WTC11 (cell line): ENCODE data around the gene SAMD1. TPM values are rescaled to one million over a fixed set of nuclear protein-coding genes. Genes with fewer than 3 reads are reported as not detected.

Experiments
- ATAC-seq: fragments of 200-7000 bp; cut with Tn5 transposase; 2 replicates; pipeline ENCODE4 v1.10.0; 2021; ENCODE audit warnings: mild to moderate bottlenecking, moderate library complexity
- CTCF ChIA-PET: fragments of 300-600 bp; sonication (Branson Sonifier 250); formaldehyde crosslinking; loops from one replicate; lab custom pipeline; 2021; ENCODE audit warnings: antibody characterized with exemption; lab: Charles Lee
- POLR2A ChIA-PET: fragments of 350-600 bp; sonication (Branson Sonifier 250); formaldehyde crosslinking; loops from one replicate; lab custom pipeline; 2021; ENCODE audit warnings: antibody characterized with exemption; lab: Charles Lee
- DNase-seq: peaks from one replicate; pipeline ENCODE4 v3.0.0; 2021; ENCODE audit warnings: low spot score
- H3K27ac Mint-ChIP-seq: 2 replicates; pipeline ENCODE4 v1.8.0; 2021; ENCODE audit warnings: mixed read lengths
- H3K27me3 Mint-ChIP-seq: 2 replicates; pipeline ENCODE4 v1.8.0; 2021; ENCODE audit warnings: low read depth, mild to moderate bottlenecking, moderate library complexity, mixed read lengths
- H3K36me3 Mint-ChIP-seq: 2 replicates; pipeline ENCODE4 v1.8.0; 2021; ENCODE audit warnings: mixed read lengths
- H3K4me1 Mint-ChIP-seq: 2 replicates; pipeline ENCODE4 v1.8.0; 2022; ENCODE audit warnings: mixed read lengths
- H3K4me3 Mint-ChIP-seq: 2 replicates; pipeline ENCODE4 v1.8.0; 2021; ENCODE audit warnings: mild to moderate bottlenecking, moderate library complexity, mixed read lengths
- H3K9me3 Mint-ChIP-seq: 2 replicates; pipeline ENCODE4 v1.8.0; 2021; ENCODE audit warnings: mixed read lengths
- ATF1 ChIP-seq: sonication (generic); formaldehyde crosslinking; IDR thresholded peaks from 2 replicates; pipeline ENCODE4 v1.8.1; 2023; ENCODE audit warnings: mild to moderate bottlenecking, moderate library complexity, missing genetic modification reagents
- CBFB ChIP-seq: sonication (generic); formaldehyde crosslinking; IDR thresholded peaks from 2 replicates; pipeline ENCODE4 v1.8.1; 2022; ENCODE audit warnings: mild to moderate bottlenecking, low read depth, missing genetic modification reagents
- CREB1 ChIP-seq: sonication (generic); formaldehyde crosslinking; IDR thresholded peaks from 2 replicates; pipeline ENCODE4 v1.8.0; 2023; ENCODE audit warnings: mild to moderate bottlenecking, missing genetic modification reagents
- E2F1 ChIP-seq: sonication (generic); formaldehyde crosslinking; IDR thresholded peaks from 2 replicates; pipeline ENCODE4 v1.8.0; 2022; ENCODE audit warnings: mild to moderate bottlenecking, missing genetic modification reagents
- ELF4 ChIP-seq: sonication (generic); formaldehyde crosslinking; IDR thresholded peaks from 2 replicates; pipeline ENCODE4 v1.8.1; 2022; ENCODE audit warnings: low read depth, mild to moderate bottlenecking, moderate library complexity, missing genetic modification reagents
- FOXP4 ChIP-seq: sonication (generic); formaldehyde crosslinking; IDR thresholded peaks from 2 replicates; pipeline ENCODE4 v1.8.0; 2022; ENCODE audit warnings: mild to moderate bottlenecking, missing genetic modification reagents
- HMGA2 ChIP-seq: fragments of 250-450 bp; sonication (Bioruptor Pico); IDR thresholded peaks from 2 replicates; pipeline ENCODE4 v1.4.0; 2021; ENCODE audit warnings: mild to moderate bottlenecking, moderate library complexity
- HMGXB4 ChIP-seq: sonication (generic); formaldehyde crosslinking; IDR thresholded peaks from 2 replicates; pipeline ENCODE4 v1.8.1; 2023; ENCODE audit warnings: mild to moderate bottlenecking, moderate library complexity, missing genetic modification reagents
- NFYB ChIP-seq: sonication (generic); formaldehyde crosslinking; conservative IDR thresholded peaks from 2 replicates; pipeline ENCODE4 v1.8.0; 2022; ENCODE audit warnings: low read depth, missing genetic modification reagents
- NR1H2 ChIP-seq: sonication (generic); formaldehyde crosslinking; IDR thresholded peaks from 2 replicates; pipeline ENCODE4 v1.9.0; 2021; ENCODE audit warnings: mild to moderate bottlenecking, moderate library complexity, missing genetic modification reagents
- PRRX2 ChIP-seq: fragments of 250-450 bp; sonication (Bioruptor Pico); IDR thresholded peaks from 2 replicates; pipeline ENCODE4 v1.8.0; 2021; ENCODE audit warnings: mild to moderate bottlenecking
- STAT6 ChIP-seq: sonication (generic); formaldehyde crosslinking; conservative IDR thresholded peaks from 2 replicates; pipeline ENCODE4 v1.8.1; 2023; ENCODE audit warnings: mild to moderate bottlenecking, low read depth, missing genetic modification reagents, moderate library complexity
- TEAD1 ChIP-seq: sonication (generic); formaldehyde crosslinking; IDR thresholded peaks from 2 replicates; pipeline ENCODE4 v1.8.0; 2022; ENCODE audit warnings: mild to moderate bottlenecking, missing genetic modification reagents
- ZBTB21 ChIP-seq: sonication (generic); formaldehyde crosslinking; IDR thresholded peaks from 2 replicates; pipeline ENCODE4 v1.8.1; 2023; ENCODE audit warnings: mild to moderate bottlenecking, missing genetic modification reagents, borderline replicate concordance
- ZNF219 ChIP-seq: sonication (generic); formaldehyde crosslinking; IDR thresholded peaks from 2 replicates; pipeline ENCODE4 v1.8.0; 2023; ENCODE audit warnings: missing genetic modification reagents, mild to moderate bottlenecking, borderline replicate concordance
- ZNF396 ChIP-seq: fragments of 250-450 bp; sonication (Bioruptor Pico); IDR thresholded peaks from 2 replicates; pipeline ENCODE4 v1.8.0; 2021; ENCODE audit warnings: mild to moderate bottlenecking, moderate library complexity, borderline replicate concordance
- ZNF423 ChIP-seq: fragments of 250-450 bp; sonication (Bioruptor Pico); IDR thresholded peaks from 2 replicates; pipeline ENCODE4 v2.1.2; 2022; ENCODE audit warnings: mild to moderate bottlenecking, moderate library complexity
- ZNF671 ChIP-seq: fragments of 250-450 bp; sonication (Bioruptor Pico); IDR thresholded peaks from 2 replicates; pipeline ENCODE4 v1.8.0; 2021; ENCODE audit warnings: mild to moderate bottlenecking
- total RNA-seq: library from RNA; stranded (reverse); gene quantifications from 3 replicates; pipeline ENCODE4 v1.2.3, GENCODE V29; 2021
- TF ChIP-seq, protein P1 (sequence below): fragments of 250-450 bp; sonication (Bioruptor Pico); IDR thresholded peaks from 2 replicates; pipeline ENCODE4 v2.1.2; 2022; ENCODE audit warnings: mild to moderate bottlenecking, moderate library complexity
- TF ChIP-seq, protein P2 (sequence below): fragments of 200-600 bp; IDR thresholded peaks from 2 replicates; pipeline ENCODE4 v1.8.0; 2022; ENCODE audit warnings: antibody characterized with exemption
- TF ChIP-seq, protein P3 (sequence below): fragments of 250-450 bp; sonication (Bioruptor Pico); IDR thresholded peaks from 2 replicates; pipeline ENCODE4 v1.9.0; 2021; ENCODE audit warnings: moderate library complexity, mild to moderate bottlenecking, inconsistent platforms, borderline replicate concordance

SAMD1 gene
- total RNA-seq, 1 experiment from 2014 or later, result 116 TPM

GRCh38 chr19:14135985-14136508 is 45.5 kb upstream of the SAMD1 start (continued):
- TF ChIP-seq ZBTB21 (CRISPR knock-in tag) (no peak), CBFB (CRISPR knock-in tag) (no peak; the same call in 1 of the 2 replicates), NFYB (no peak), ELF4 (CRISPR knock-in tag) (no peak), CREB1 (CRISPR knock-in tag) (no peak), FOXP4 (peak; percentile 94), STAT6 (CRISPR knock-in tag) (no peak), ZNF423 (CRISPR knock-in tag) (peak; percentile 26; the same call in 1 of the 2 replicates)
- TF ChIP-seq, protein P1, sequence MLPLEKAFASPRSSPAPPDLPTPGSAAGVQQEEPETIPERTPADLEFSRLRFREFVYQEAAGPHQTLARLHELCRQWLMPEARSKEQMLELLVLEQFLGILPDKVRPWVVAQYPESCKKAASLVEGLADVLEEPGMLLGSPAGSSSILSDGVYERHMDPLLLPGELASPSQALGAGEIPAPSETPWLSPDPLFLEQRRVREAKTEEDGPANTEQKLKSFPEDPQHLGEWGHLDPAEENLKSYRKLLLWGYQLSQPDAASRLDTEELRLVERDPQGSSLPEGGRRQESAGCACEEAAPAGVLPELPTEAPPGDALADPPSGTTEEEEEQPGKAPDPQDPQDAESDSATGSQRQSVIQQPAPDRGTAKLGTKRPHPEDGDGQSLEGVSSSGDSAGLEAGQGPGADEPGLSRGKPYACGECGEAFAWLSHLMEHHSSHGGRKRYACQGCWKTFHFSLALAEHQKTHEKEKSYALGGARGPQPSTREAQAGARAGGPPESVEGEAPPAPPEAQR (CRISPR knock-in tag), result no peak
- TF ChIP-seq, protein P2, sequence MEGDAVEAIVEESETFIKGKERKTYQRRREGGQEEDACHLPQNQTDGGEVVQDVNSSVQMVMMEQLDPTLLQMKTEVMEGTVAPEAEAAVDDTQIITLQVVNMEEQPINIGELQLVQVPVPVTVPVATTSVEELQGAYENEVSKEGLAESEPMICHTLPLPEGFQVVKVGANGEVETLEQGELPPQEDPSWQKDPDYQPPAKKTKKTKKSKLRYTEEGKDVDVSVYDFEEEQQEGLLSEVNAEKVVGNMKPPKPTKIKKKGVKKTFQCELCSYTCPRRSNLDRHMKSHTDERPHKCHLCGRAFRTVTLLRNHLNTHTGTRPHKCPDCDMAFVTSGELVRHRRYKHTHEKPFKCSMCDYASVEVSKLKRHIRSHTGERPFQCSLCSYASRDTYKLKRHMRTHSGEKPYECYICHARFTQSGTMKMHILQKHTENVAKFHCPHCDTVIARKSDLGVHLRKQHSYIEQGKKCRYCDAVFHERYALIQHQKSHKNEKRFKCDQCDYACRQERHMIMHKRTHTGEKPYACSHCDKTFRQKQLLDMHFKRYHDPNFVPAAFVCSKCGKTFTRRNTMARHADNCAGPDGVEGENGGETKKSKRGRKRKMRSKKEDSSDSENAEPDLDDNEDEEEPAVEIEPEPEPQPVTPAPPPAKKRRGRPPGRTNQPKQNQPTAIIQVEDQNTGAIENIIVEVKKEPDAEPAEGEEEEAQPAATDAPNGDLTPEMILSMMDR, result no peak

GRCh38 chr19:14135355-14135754 is 44.8 kb upstream of the SAMD1 start:
- no peak for ATAC-seq
- peak overlapping the region; percentile 86 for H3K4me3 Mint-ChIP-seq
- peaks cover 11% of the 10 kb centered on the region for H3K36me3 Mint-ChIP-seq
- TF ChIP-seq E2F1 (no peak), ZNF219 (CRISPR knock-in tag) (no peak), ZNF671 (CRISPR knock-in tag) (no peak), PRRX2 (CRISPR knock-in tag) (no peak), ZNF396 (CRISPR knock-in tag) (no peak), TEAD1 (CRISPR knock-in tag) (no peak), HMGA2 (CRISPR knock-in tag) (no peak), ATF1 (no peak), HMGXB4 (CRISPR knock-in tag) (no peak), NR1H2 (CRISPR knock-in tag) (no peak)
- TF ChIP-seq, protein P3, sequence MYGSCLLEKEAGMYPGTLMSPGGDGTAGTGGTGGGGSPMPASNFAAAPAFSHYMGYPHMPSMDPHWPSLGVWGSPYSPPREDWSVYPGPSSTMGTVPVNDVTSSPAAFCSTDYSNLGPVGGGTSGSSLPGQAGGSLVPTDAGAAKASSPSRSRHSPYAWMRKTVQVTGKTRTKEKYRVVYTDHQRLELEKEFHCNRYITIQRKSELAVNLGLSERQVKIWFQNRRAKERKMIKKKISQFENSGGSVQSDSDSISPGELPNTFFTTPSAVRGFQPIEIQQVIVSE (CRISPR knock-in tag), result no peak
- DNase-seq, result no peak
- peak overlapping the region; percentile 53 for H3K27ac Mint-ChIP-seq
- H3K4me1 Mint-ChIP-seq, result peaks cover 19% of the 10 kb centered on the region
- CTCF ChIA-PET, result interaction anchor here (1.2 to 4.7 kb wide), 11 partner anchors 11 to 337 kb away, joined by 3 to 91 read pairs (median 12); partner anchors contain the start of gene PKN1
- POLR2A ChIA-PET, result interaction anchor here (0.7 to 1.8 kb wide), 3 partner anchors 18 to 315 kb away, joined by 3 to 7 read pairs (median 5); partner anchors contain the start of gene PRKACA
- no peaks in the 10 kb centered on the region for H3K9me3 Mint-ChIP-seq
- H3K27me3 Mint-ChIP-seq, result no peaks in the 10 kb centered on the region; the same call in 1 of the 2 replicates
